DND-41 (cell line): Measurements from ENCODE around the gene FANK1.

Experiments
- ATAC-seq: fragments of 200-7000 bp; cut with Tn5 transposase; 3 replicates; pipeline ENCODE4 v1.9.1; 2021; ENCODE audit warnings: low read depth; ENCODE audit not compliant: insufficient read depth
- DNase-seq: peaks from one replicate; pipeline ENCODE4 v3.0.0-alpha.2; 2020
- H2AFZ ChIP-seq: 2 replicates; pipeline ENCODE4 v1.6.0; 2012; ENCODE audit warnings: low read depth, low read length
- H3K27ac ChIP-seq: 2 replicates; pipeline ENCODE4 v1.5.1; 2012; ENCODE audit warnings: low read length, inconsistent platforms
- H3K27me3 ChIP-seq: fragments of 200-600 bp; sonication (generic); 2 replicates; pipeline ENCODE4 v1.6.0; 2012; ENCODE audit warnings: low read length, mild to moderate bottlenecking, inconsistent platforms; ENCODE audit not compliant: insufficient read depth, poor library complexity
- H3K36me3 ChIP-seq: 2 replicates; pipeline ENCODE4 v1.5.1; 2012; ENCODE audit warnings: low read length, inconsistent platforms; ENCODE audit not compliant: insufficient read depth
- H3K4me1 ChIP-seq: 2 replicates; pipeline ENCODE4 v1.5.1; 2012; ENCODE audit warnings: mild to moderate bottlenecking, low read length; ENCODE audit not compliant: insufficient read depth
- H3K4me2 ChIP-seq: 2 replicates; pipeline ENCODE4 v1.6.0; 2012; ENCODE audit warnings: mild to moderate bottlenecking, moderate library complexity, low read length, inconsistent platforms; ENCODE audit not compliant: insufficient read depth
- H3K4me3 ChIP-seq, 2 experiments: fragments of 200-600 bp in 1 of 2; shearing (Covaris generic) in 1 of 2; 2 replicates each; pipeline ENCODE4 v1.5.1; 2012 to 2016; ENCODE audit warnings: inconsistent platforms in 2 of 2, low read length in 2 of 2, mild to moderate bottlenecking in 2 of 2, low read depth in 1 of 2, moderate library complexity in 1 of 2
- H3K79me2 ChIP-seq: 2 replicates; pipeline ENCODE4 v1.6.0; 2012; ENCODE audit warnings: low read length, inconsistent platforms; ENCODE audit not compliant: insufficient read depth
- H3K9ac ChIP-seq: 2 replicates; pipeline ENCODE4 v1.6.0; 2012; ENCODE audit warnings: low read depth, mild to moderate bottlenecking, inconsistent platforms, low read length, moderate library complexity
- H3K9me3 ChIP-seq: 2 replicates; pipeline ENCODE4 v1.5.1; 2012; ENCODE audit warnings: low read length, moderate library complexity, mild to moderate bottlenecking, inconsistent platforms; ENCODE audit not compliant: insufficient read depth, severe bottlenecking
- H4K20me1 ChIP-seq: 2 replicates; pipeline ENCODE4 v1.6.0; 2012; ENCODE audit warnings: low read length; ENCODE audit not compliant: insufficient read depth
- CTCF ChIP-seq: IDR thresholded peaks from 2 replicates; pipeline ENCODE4 v1.5.1; 2012; ENCODE audit warnings: borderline replicate concordance, low read length, moderate library complexity, mild to moderate bottlenecking; ENCODE audit not compliant: poor library complexity, severe bottlenecking; ENCODE audit errors: extremely low read depth
- EZH2 ChIP-seq: IDR thresholded peaks from 3 replicates; pipeline ENCODE4 v1.6.1; 2012; ENCODE audit warnings: borderline replicate concordance, low read depth, mild to moderate bottlenecking, moderate library complexity, low read length, inconsistent platforms; ENCODE audit not compliant: severe bottlenecking

Gene FANK1

GRCh38 chr10:125976960-125977605 is 80.7 kb downstream of the FANK1 start:
- no peak for DNase-seq

GRCh38 chr10:125979976-125980375 is 83.6 kb downstream of the FANK1 start:
- no peak for DNase-seq
- H4K20me1 ChIP-seq, result no peaks in the 10 kb centered on the region
- H3K4me1 ChIP-seq, result no peaks in the 10 kb centered on the region
- H3K36me3 ChIP-seq, result no peaks in the 10 kb centered on the region
- H3K9me3 ChIP-seq, result no peaks in the 10 kb centered on the region
- peaks cover 13% of the 10 kb centered on the region for H3K27me3 ChIP-seq
- ATAC-seq, result no peak
- H3K79me2 ChIP-seq, result no peaks in the 10 kb centered on the region
- no peak overlapping the region for H3K4me2 ChIP-seq
- H3K4me3 ChIP-seq, result no peak overlapping the region
- no peak overlapping the region for H3K9ac ChIP-seq
- TF ChIP-seq EZH2 (no peak), CTCF (no peak)
- no peak overlapping the region for H2AFZ ChIP-seq
- H3K27ac ChIP-seq, result no peak overlapping the region

More at GRCh38 chr10:125976960-125977605, 80.7 kb downstream of the FANK1 start:
- Histone ChIP-seq H3K79me2 (no peaks in the 10 kb centered on the region), H3K9ac (no peak overlapping the region), H3K27ac (no peak overlapping the region), H3K4me1 (no peaks in the 10 kb centered on the region), H3K4me2 (no peak overlapping the region), H3K4me3 (no peak overlapping the region), H3K36me3 (no peaks in the 10 kb centered on the region), H3K9me3 (no peaks in the 10 kb centered on the region), H4K20me1 (no peaks in the 10 kb centered on the region), H2AFZ (no peak overlapping the region), H3K27me3 (no peaks in the 10 kb centered on the region)
- ATAC-seq, result no peak
- peak; percentile 16 for TF ChIP-seq CTCF
- TF ChIP-seq EZH2, result no peak

- DNase-seq (no peak), ATAC-seq (no peak)
- H3K4me1 ChIP-seq, result no peaks in the 10 kb centered on the region
- no peak overlapping the region for H3K4me2 ChIP-seq
- no peak for TF ChIP-seq EZH2
- no peak for TF ChIP-seq CTCF
- H3K27me3 ChIP-seq, result peaks cover 14% of the 10 kb centered on the region
- H2AFZ ChIP-seq, result no peak overlapping the region
- no peaks in the 10 kb centered on the region for H3K36me3 ChIP-seq
- H3K79me2 ChIP-seq, result no peaks in the 10 kb centered on the region
- no peaks in the 10 kb centered on the region for H4K20me1 ChIP-seq
- H3K9ac ChIP-seq, result no peak overlapping the region
- no peak overlapping the region for H3K4me3 ChIP-seq
- H3K9me3 ChIP-seq, result no peaks in the 10 kb centered on the region
- H3K27ac ChIP-seq, result no peak overlapping the region
These were observed 84.2 kb downstream of the FANK1 start for GRCh38 chr10:125980521-125981035.
